HepG2 (cell line): ENCODE results near the gene DBNDD2. TPM values are rescaled to one million over a fixed set of nuclear protein-coding genes. Genes with fewer than 3 reads are reported as not detected.
A peak's percentile ranks its signal among the peaks of the same experiment; 100 is the strongest.

Source experiments
- ATAC-seq: fragments of 200-7000 bp; cut with Tn5 transposase; 3 replicates; pipeline ENCODE4 v1.9.1; 2020; ENCODE audit warnings: mild to moderate bottlenecking, moderate library complexity
- BruUV-seq: library from RNA; stranded (reverse); fragments of 400-500 nt; replicated peaks from 2 replicates; lab custom pipeline; 2021; lab: Mats Ljungman, UMichigan
- CTCF ChIA-PET: fragments of 300-600 bp; formaldehyde crosslinking; extraction: SDS; loops from one replicate; lab custom pipeline; 2021; ENCODE audit warnings: low total read pairs, inconsistent platforms, low intra/inter-chr PET ratio; lab: Yijun Ruan, JAX
- POLR2A ChIA-PET: fragments of 350-600 bp; sonication (Branson Sonifier 250); formaldehyde crosslinking; loops from one replicate; lab custom pipeline; 2020; ENCODE audit warnings: antibody characterized with exemption, inconsistent platforms; lab: Yijun Ruan, JAX
- DNase-seq: peaks from one replicate; pipeline ENCODE4 v3.0.0-alpha.2; 2015; ENCODE audit warnings: low spot score
- FAIRE-seq: peaks from 3 replicates; lab custom pipeline; 2011; peaks lifted over from hg19 to GRCh38; lab: Jason Lieb, UNC
- H2AFZ ChIP-seq: one replicate; pipeline ENCODE4 v1.6.1; 2011; ENCODE audit warnings: low read length, inconsistent platforms
- H3K27ac ChIP-seq: fragments of 300-600 bp; 3 replicates; pipeline ENCODE4 v1.8.0; 2011; ENCODE audit warnings: mixed run types, mild to moderate bottlenecking, mixed read lengths, low read length, inconsistent platforms; ENCODE audit not compliant: insufficient read depth; ENCODE audit errors: extremely low read length
- H3K27me3 ChIP-seq, 2 experiments: fragments of 200-600 bp in 1 of 2; 2 replicates in 1 of 2; 3 replicates in 1 of 2; pipeline versions ENCODE4 v1.6.0 to v1.8.0; 2011; ENCODE audit warnings: low read length in 2 of 2, mild to moderate bottlenecking in 2 of 2, moderate library complexity in 2 of 2, inconsistent platforms in 1 of 2; ENCODE audit not compliant: insufficient read depth in 2 of 2, control insufficient read depth in 1 of 2
- H3K36me3 ChIP-seq, 2 experiments: fragments of 200-600 bp in 1 of 2; replicated peaks in 1 of 2; 2 replicates in 1 of 2; 3 replicates in 1 of 2; pipeline versions ENCODE4 v1.5.1 to v1.8.0; 2011; ENCODE audit warnings: low read length in 2 of 2, inconsistent platforms in 1 of 2; ENCODE audit not compliant: insufficient read depth in 2 of 2, control insufficient read depth in 1 of 2
- H3K4me1 ChIP-seq: 2 replicates; pipeline ENCODE4 v1.5.1; 2012; ENCODE audit warnings: low read length, inconsistent platforms; ENCODE audit not compliant: insufficient read depth
- H3K4me2 ChIP-seq: 2 replicates; pipeline ENCODE4 v1.6.0; 2011; ENCODE audit warnings: low read depth, low read length, inconsistent platforms
- H3K4me3 ChIP-seq, 3 experiments: fragments of 200-600 bp in 1 of 3; sonication (generic), shearing (Covaris generic) in 1 of 3; replicated peaks in 1 of 3; 2 replicates each; pipeline ENCODE4 v1.5.1; 2011 to 2016; ENCODE audit warnings: low read length in 3 of 3, inconsistent platforms in 2 of 3, low read depth in 2 of 3, mild to moderate bottlenecking in 2 of 3, control low read depth in 1 of 3, mixed read lengths in 1 of 3; ENCODE audit not compliant: insufficient read depth in 1 of 3
- H3K79me2 ChIP-seq: one replicate; pipeline ENCODE4 v1.6.1; 2011; ENCODE audit warnings: low read length, inconsistent platforms; ENCODE audit not compliant: insufficient read depth
- H3K9ac ChIP-seq: 2 replicates; pipeline ENCODE4 v1.6.0; 2011; ENCODE audit warnings: mild to moderate bottlenecking, low read depth, low read length, inconsistent platforms; ENCODE audit not compliant: insufficient read depth
- H3K9me3 ChIP-seq: 2 replicates; pipeline ENCODE4 v1.5.1; 2012; ENCODE audit warnings: mild to moderate bottlenecking, low read length
- H4K20me1 ChIP-seq: 2 replicates; pipeline ENCODE4 v1.6.0; 2011; ENCODE audit warnings: inconsistent platforms, mild to moderate bottlenecking, low read length, moderate library complexity; ENCODE audit not compliant: insufficient read depth
- BHLHE40 ChIP-seq: IDR thresholded peaks from 2 replicates; pipeline ENCODE4 v1.6.1; 2011; ENCODE audit warnings: low read length, improper control_type of control experiment
- CREB1 ChIP-seq, 2 experiments: fragments of 450-650 bp in 1 of 2; IDR thresholded peaks; 2 replicates each; pipeline ENCODE4 v1.6.1; 2016 to 2017; ENCODE audit warnings: control low read depth in 1 of 2, mild to moderate bottlenecking in 1 of 2, missing compliant biosample characterization in 1 of 2, missing genetic modification characterization in 1 of 2
- FOSL1 ChIP-seq: sonication (generic); formaldehyde crosslinking; IDR thresholded peaks from 2 replicates; pipeline ENCODE4 v1.9.0; 2021; ENCODE audit warnings: missing genetic modification reagents, borderline replicate concordance
- HOXD1 ChIP-seq: sonication (generic); formaldehyde crosslinking; IDR thresholded peaks from 2 replicates; pipeline ENCODE4 v1.5.0; 2020; ENCODE audit warnings: missing genetic modification reagents
- MTF1 ChIP-seq: sonication (generic); formaldehyde crosslinking; IDR thresholded peaks from 2 replicates; pipeline ENCODE4 v1.5.0; 2020; ENCODE audit warnings: missing genetic modification reagents
- SALL1 ChIP-seq: sonication (generic); formaldehyde crosslinking; IDR thresholded peaks from 2 replicates; pipeline ENCODE4 v1.8.0; 2022; ENCODE audit warnings: mild to moderate bottlenecking, missing genetic modification reagents
- SIN3A ChIP-seq: IDR thresholded peaks from 2 replicates; pipeline ENCODE4 v1.6.1; 2011; ENCODE audit warnings: low read depth, mild to moderate bottlenecking, control low read depth, low read length, borderline replicate concordance
- TMF1 ChIP-seq: sonication (generic); formaldehyde crosslinking; IDR thresholded peaks from 2 replicates; pipeline ENCODE4 v1.8.1; 2022; ENCODE audit warnings: low read depth, missing genetic modification reagents
- U2AF2 ChIP-seq: fragments of 200-400 bp; formaldehyde crosslinking; IDR thresholded peaks from 2 replicates; pipeline ENCODE4 v1.6.1; 2017; ENCODE audit warnings: low read depth, mild to moderate bottlenecking, low read length
- ZNF264 ChIP-seq: sonication (generic); formaldehyde crosslinking; IDR thresholded peaks from 2 replicates; pipeline ENCODE4 v1.4.0; 2020; ENCODE audit warnings: missing genetic modification reagents
- WGBS: methylation state at CpG from one replicate; pipeline ENCODE4 v1.1.6; 2017; ENCODE audit warnings: low lambda C conversion rate; 5-methylcytosine and 5-hydroxymethylcytosine counted together
- in situ Hi-C: cut with HindIII; loops from 2 replicates; pipeline ENCODE4 v1.10.0; 2017; ENCODE audit warnings: low pct_unique_long_range_greater_than_20kb; ENCODE audit not compliant: extremely low pct_ligation_motif_present
- intact Hi-C: fragments of 100-400 bp; cut with micrococcal nuclease; formaldehyde crosslinking; loops from one replicate; pipeline ENCODE4 v1.10.0; 2022; ENCODE audit not compliant: unreplicated experiment
- polyA plus RNA-seq, 8 experiments: library from polyadenylated mRNA; depleted of rRNA in 3 of 8; stranded (reverse) in 7 of 8; unstranded in 1 of 8; fragments of >200 nt; fragmentation: Illumina TruSeq in 4 of 8; extraction: Trizol in 4 of 8; gene quantifications; 2 replicates each; pipeline versions ENCODE4 v1.2.1 to v1.2.3, GENCODE V29; 2011 to 2016; ENCODE audit warnings: low read depth in 4 of 8, missing spikeins in 1 of 8, mixed read lengths in 1 of 8; ENCODE audit not compliant: insufficient read depth in 1 of 8
- total RNA-seq, 5 experiments: library from RNA; depleted of rRNA; stranded (reverse); fragments of >200 nt; fragmentation: Illumina TruSeq; extraction: Trizol; gene quantifications; 2 replicates each; pipeline ENCODE4 v1.2.3, GENCODE V29; 2016; ENCODE audit warnings: low read depth in 1 of 5
- TF ChIP-seq, protein P1 (sequence below): sonication (generic); formaldehyde crosslinking; IDR thresholded peaks from 2 replicates; pipeline ENCODE4 v1.4.0; 2020; ENCODE audit warnings: missing genetic modification reagents
- TF ChIP-seq, protein P2 (sequence below): sonication (generic); formaldehyde crosslinking; IDR thresholded peaks from 2 replicates; pipeline ENCODE4 v1.5.1; 2020; ENCODE audit warnings: missing genetic modification reagents, mild to moderate bottlenecking, borderline replicate concordance

Gene DBNDD2
- total and polyA plus RNA-seq, 2 of the 13 experiments (the other 11 are each of a cell fraction or from before 2014, with no cell fraction given): 16.7 to 47.6 TPM

DNA sequence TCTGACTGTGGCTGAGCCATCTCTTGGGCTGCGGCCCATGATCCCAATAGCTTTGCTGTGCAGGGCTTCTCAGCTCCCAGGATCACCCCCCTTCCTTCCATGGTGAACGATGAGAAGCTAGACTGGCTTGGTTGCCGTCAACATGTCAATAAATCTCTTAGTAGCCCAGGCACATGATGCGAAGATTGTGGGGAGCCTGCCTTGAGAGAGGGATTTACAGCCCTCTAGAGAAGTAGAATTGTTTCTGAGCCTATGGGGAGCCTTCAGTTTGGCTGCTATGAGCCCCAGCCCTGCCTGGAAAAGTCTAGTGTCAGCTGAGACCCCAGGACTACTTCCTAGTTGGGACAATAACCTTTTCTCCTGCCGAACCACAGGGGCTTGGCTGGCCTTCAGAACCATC, 4.6 kb downstream of the DBNDD2 start:
- 43% methylated on average over 5 of the region's 5 CpGs for WGBS
- CTCF ChIA-PET: no interaction called here
- no peak for DNase-seq

DNA sequence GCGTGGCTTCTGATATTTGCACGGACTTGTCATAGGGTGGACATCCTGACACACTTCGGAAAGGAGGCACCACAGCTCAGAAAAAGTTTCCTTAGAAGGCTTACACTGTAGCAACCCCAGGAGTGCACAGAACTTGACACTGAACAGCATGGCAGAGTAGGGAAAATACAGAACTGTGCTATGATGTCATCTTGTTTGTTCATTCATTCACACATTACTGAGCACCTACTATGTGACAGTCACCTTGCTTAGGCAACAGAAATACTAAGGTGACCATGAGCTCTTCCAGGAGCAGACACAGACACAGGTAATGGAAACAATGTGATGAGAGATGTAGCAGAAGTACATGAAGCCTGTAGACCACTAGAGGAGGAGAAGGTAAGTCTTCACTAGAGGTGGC, 5.4 kb downstream of the DBNDD2 start:
- no peak overlapping the region for H3K27ac ChIP-seq
- BruUV-seq: no TSS peak
- no peak for DNase-seq
- H3K27me3 ChIP-seq: no peaks in the 10 kb centered on the region; a peak in 1 of 5 replicates
- in situ Hi-C loops: no loop called here
- no peak overlapping the region for H3K4me3 ChIP-seq
- no peak overlapping the region for H3K4me2 ChIP-seq
- peaks cover 3 to 4% of the 10 kb centered on the region in 2 experiments; a peak in 3 of 5 replicates for H3K36me3 ChIP-seq
- intact Hi-C loops: no loop called here
- peak overlapping the region; percentile 0 for H2AFZ ChIP-seq
- FAIRE-seq: no peak
- CTCF ChIA-PET: no interaction called here
- H3K79me2 ChIP-seq: peaks cover 17% of the 10 kb centered on the region
- no peak for ATAC-seq
- WGBS: 19% methylated on average over 3 of the region's 3 CpGs
- peaks cover 30% of the 10 kb centered on the region for H3K4me1 ChIP-seq
- no peak overlapping the region for H3K9ac ChIP-seq
- POLR2A ChIA-PET: interaction anchor here (0.5 to 1.4 kb wide), 3 partner anchors 44 to 69 kb away, joined by 3 to 4 read pairs (median 3); partner anchors contain the start of gene SYS1
- H3K9me3 ChIP-seq: no peaks in the 10 kb centered on the region
- H4K20me1 ChIP-seq: no peaks in the 10 kb centered on the region
- TF ChIP-seq U2AF2 (no peak), SALL1 (CRISPR knock-in tag) (no peak), CREB1 (IDR thresholded peaks at IDR 0.05) (peak; percentile 78), CREB1 (CRISPR knock-in tag; IDR thresholded peaks at IDR 0.05) (no peak), SIN3A (no peak), FOSL1 (CRISPR knock-in tag) (no peak), BHLHE40 (no peak), TMF1 (CRISPR knock-in tag) (no peak), MTF1 (CRISPR knock-in tag) (no peak)
- TF ChIP-seq, protein P1, sequence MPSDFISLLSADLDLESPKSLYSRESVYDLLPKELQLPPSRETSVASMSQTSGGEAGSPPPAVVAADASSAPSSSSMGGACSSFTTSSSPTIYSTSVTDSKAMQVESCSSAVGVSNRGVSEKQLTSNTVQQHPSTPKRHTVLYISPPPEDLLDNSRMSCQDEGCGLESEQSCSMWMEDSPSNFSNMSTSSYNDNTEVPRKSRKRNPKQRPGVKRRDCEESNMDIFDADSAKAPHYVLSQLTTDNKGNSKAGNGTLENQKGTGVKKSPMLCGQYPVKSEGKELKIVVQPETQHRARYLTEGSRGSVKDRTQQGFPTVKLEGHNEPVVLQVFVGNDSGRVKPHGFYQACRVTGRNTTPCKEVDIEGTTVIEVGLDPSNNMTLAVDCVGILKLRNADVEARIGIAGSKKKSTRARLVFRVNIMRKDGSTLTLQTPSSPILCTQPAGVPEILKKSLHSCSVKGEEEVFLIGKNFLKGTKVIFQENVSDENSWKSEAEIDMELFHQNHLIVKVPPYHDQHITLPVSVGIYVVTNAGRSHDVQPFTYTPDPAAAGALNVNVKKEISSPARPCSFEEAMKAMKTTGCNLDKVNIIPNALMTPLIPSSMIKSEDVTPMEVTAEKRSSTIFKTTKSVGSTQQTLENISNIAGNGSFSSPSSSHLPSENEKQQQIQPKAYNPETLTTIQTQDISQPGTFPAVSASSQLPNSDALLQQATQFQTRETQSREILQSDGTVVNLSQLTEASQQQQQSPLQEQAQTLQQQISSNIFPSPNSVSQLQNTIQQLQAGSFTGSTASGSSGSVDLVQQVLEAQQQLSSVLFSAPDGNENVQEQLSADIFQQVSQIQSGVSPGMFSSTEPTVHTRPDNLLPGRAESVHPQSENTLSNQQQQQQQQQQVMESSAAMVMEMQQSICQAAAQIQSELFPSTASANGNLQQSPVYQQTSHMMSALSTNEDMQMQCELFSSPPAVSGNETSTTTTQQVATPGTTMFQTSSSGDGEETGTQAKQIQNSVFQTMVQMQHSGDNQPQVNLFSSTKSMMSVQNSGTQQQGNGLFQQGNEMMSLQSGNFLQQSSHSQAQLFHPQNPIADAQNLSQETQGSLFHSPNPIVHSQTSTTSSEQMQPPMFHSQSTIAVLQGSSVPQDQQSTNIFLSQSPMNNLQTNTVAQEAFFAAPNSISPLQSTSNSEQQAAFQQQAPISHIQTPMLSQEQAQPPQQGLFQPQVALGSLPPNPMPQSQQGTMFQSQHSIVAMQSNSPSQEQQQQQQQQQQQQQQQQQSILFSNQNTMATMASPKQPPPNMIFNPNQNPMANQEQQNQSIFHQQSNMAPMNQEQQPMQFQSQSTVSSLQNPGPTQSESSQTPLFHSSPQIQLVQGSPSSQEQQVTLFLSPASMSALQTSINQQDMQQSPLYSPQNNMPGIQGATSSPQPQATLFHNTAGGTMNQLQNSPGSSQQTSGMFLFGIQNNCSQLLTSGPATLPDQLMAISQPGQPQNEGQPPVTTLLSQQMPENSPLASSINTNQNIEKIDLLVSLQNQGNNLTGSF: no peak

More for the DNA sequence above, 4.6 kb downstream of the DBNDD2 start:
- Histone ChIP-seq H3K9me3 (no peaks in the 10 kb centered on the region), H3K27ac (no peak overlapping the region), H2AFZ (no peak overlapping the region), H3K27me3 (no peaks in the 10 kb centered on the region; a peak in 1 of 5 replicates), H3K4me2 (no peak overlapping the region), H4K20me1 (no peaks in the 10 kb centered on the region), H3K9ac (no peak overlapping the region), H3K4me1 (peaks cover 22% of the 10 kb centered on the region), H3K79me2 (peaks cover 14% of the 10 kb centered on the region), H3K36me3 (no peaks in the 10 kb centered on the region)
- FAIRE-seq: no peak
- ATAC-seq: no peak
- intact Hi-C loops: no loop called here
- BruUV-seq: no TSS peak
- POLR2A ChIA-PET: interaction anchor here (0.5 to 1.4 kb wide), 3 partner anchors 43 to 69 kb away, joined by 3 to 4 read pairs (median 3); partner anchors contain the start of gene SYS1
- no peak for TF ChIP-seq HOXD1 (CRISPR knock-in tag)
- no peak for TF ChIP-seq ZNF264 (CRISPR knock-in tag)
- TF ChIP-seq, protein P2, sequence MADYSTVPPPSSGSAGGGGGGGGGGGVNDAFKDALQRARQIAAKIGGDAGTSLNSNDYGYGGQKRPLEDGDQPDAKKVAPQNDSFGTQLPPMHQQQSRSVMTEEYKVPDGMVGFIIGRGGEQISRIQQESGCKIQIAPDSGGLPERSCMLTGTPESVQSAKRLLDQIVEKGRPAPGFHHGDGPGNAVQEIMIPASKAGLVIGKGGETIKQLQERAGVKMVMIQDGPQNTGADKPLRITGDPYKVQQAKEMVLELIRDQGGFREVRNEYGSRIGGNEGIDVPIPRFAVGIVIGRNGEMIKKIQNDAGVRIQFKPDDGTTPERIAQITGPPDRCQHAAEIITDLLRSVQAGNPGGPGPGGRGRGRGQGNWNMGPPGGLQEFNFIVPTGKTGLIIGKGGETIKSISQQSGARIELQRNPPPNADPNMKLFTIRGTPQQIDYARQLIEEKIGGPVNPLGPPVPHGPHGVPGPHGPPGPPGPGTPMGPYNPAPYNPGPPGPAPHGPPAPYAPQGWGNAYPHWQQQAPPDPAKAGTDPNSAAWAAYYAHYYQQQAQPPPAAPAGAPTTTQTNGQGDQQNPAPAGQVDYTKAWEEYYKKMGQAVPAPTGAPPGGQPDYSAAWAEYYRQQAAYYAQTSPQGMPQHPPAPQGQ: no peak
- TF ChIP-seq, all 625 proteins: peak for 0
- H3K4me3 ChIP-seq: no peak overlapping the region
- in situ Hi-C loops: no loop called here
